ENCODE measurements around the gene NUMB.
"Not testable (repeated sequence)": the region's sequence is repeated elsewhere in the genome, so short reads cannot be mapped to it uniquely, and the experiment has no call there.

NUMB gene

GRCh38 chr14:73359445-73359844 is 98.9 kb downstream of the NUMB start:
- DNase-seq (ENCODE audit: low read depth), result no peak

- DNase-seq (ENCODE audit: low read depth), result no peak
These were observed 100.2 kb downstream of the NUMB start for GRCh38 chr14:73358187-73358586.

- not testable (repeated sequence) for DNase-seq (ENCODE audit: low read depth)
These were observed 109.3 kb downstream of the NUMB start for GRCh38 chr14:73349091-73349490.

GRCh38 chr14:73344319-73344718 is 114.0 kb downstream of the NUMB start:
- DNase-seq (ENCODE audit: low read depth), result no peak

GRCh38 chr14:73342670-73343069 is 115.7 kb downstream of the NUMB start:
- DNase-seq (ENCODE audit: low read depth), result no peak

- no peak for DNase-seq (ENCODE audit: low read depth)
These were observed 118.3 kb downstream of the NUMB start for GRCh38 chr14:73339846-73340595.

GRCh38 chr14:73339206-73339605 is 119.1 kb downstream of the NUMB start:
- DNase-seq (ENCODE audit: low read depth), result no peak

- DNase-seq (ENCODE audit: low read depth), result no peak
These were observed 119.8 kb downstream of the NUMB start for GRCh38 chr14:73338551-73338950.

GRCh38 chr14:73333031-73333430 is 125.3 kb downstream of the NUMB start:
- no peak for DNase-seq (ENCODE audit: low read depth)

GRCh38 chr14:73325630-73326299 is 132.6 kb downstream of the NUMB start:
- DNase-seq (ENCODE audit: low read depth), result no peak

GRCh38 chr14:73325063-73325462 is 133.3 kb downstream of the NUMB start:
- DNase-seq (ENCODE audit: low read depth), result no peak

- no peak for DNase-seq (ENCODE audit: low read depth)
These were observed 133.8 kb downstream of the NUMB start for GRCh38 chr14:73324533-73324932.

- no peak for DNase-seq (ENCODE audit: low read depth)
These were observed 134.4 kb downstream of the NUMB start for GRCh38 chr14:73323896-73324399.

GRCh38 chr14:73313151-73313550 is 145.2 kb downstream of the NUMB start:
- DNase-seq (ENCODE audit: low read depth), result no peak

GRCh38 chr14:73312687-73313086 is 145.7 kb downstream of the NUMB start:
- DNase-seq (ENCODE audit: low read depth), result no peak

GRCh38 chr14:73311708-73312030 is 146.7 kb downstream of the NUMB start:
- DNase-seq (ENCODE audit: low read depth), result no peak

- DNase-seq (ENCODE audit: low read depth), result not testable (repeated sequence)
These were observed 149.1 kb downstream of the NUMB start for GRCh38 chr14:73309207-73309606.

- no peak for DNase-seq (ENCODE audit: low read depth)
These were observed 151.1 kb downstream of the NUMB start for GRCh38 chr14:73307261-73307660.

- DNase-seq (ENCODE audit: low read depth), result no peak
These were observed 152.8 kb downstream of the NUMB start for GRCh38 chr14:73305499-73305898.

GRCh38 chr14:73295198-73295796 is 163.0 kb downstream of the NUMB start:
- DNase-seq (ENCODE audit: low read depth), result no peak

GRCh38 chr14:73293782-73294781 is 164.3 kb downstream of the NUMB start:
- no peak for DNase-seq (ENCODE audit: low read depth)

GRCh38 chr14:73290279-73290678 is 168.1 kb downstream of the NUMB start:
- DNase-seq (ENCODE audit: low read depth), result no peak

Data from activated T-helper 9 cell treated with anti-CD3 and anti-CD28 coated beads, Interleukin-2, amount 50 U/mL, for 16 hours (primary cell).